ENCODE measurements around the gene GNB1L. TPM values are rescaled to one million over a fixed set of nuclear protein-coding genes. Genes with fewer than 3 reads are reported as not detected.

The GNB1L gene
- total RNA-seq, 1 donor from 2014 or later: 5.0 TPM

DNA sequence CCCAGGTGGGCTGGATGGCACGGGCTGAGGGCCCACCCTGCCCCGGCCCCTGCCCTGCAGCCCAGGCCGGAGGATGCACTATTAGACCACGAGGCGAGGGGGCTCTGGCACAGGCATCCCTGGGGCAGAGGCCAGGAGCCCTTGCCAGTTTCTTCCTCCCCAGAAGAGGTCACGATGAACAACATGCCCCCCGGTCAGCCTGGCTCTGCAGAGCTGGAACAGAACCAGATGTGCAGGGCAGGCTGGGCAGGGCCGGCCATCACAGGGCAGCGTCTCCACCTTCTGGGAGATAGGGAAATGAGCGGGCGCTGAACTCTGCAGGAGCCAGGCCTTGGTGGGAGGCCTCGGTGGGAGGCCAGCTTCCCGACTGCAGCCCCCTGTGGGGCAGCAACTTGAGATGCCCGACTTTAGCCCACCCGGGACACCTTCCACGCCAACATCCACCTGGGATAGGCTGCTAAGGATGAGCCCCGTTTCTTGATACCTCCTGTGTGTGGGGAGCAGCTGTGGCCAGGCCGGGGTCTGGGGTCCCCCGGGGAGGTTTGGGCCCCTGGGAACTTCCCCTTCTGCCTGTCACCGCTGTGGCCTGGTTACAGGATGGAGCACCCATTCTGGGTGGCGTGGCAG is 21.8 kb upstream of the GNB1L start:
- no peak for TF ChIP-seq CTCF (IDR thresholded peaks at IDR 0.05; ENCODE audit: partially characterized antibody, unreplicated experiment)
- no peaks in the 10 kb centered on the region for H3K27me3 Mint-ChIP-seq (ENCODE audit: unreplicated experiment)
- peaks cover 2% of the 10 kb centered on the region for H3K9me3 Mint-ChIP-seq (ENCODE audit: unreplicated experiment)
- H3K4me3 Mint-ChIP-seq (ENCODE audit: unreplicated experiment): no peak overlapping the region
- peak; percentile 11 for DNase-seq
- no peaks in the 10 kb centered on the region for H3K36me3 Mint-ChIP-seq (ENCODE audit: unreplicated experiment)
- H3K4me1 Mint-ChIP-seq (ENCODE audit: low read depth, unreplicated experiment): peaks cover 4% of the 10 kb centered on the region
- no peak overlapping the region for H3K27ac Mint-ChIP-seq (ENCODE audit: unreplicated experiment)

- DNase-seq: peak; percentile 10
- no peak overlapping the region for H3K27ac Mint-ChIP-seq (ENCODE audit: unreplicated experiment)
- H3K9me3 Mint-ChIP-seq (ENCODE audit: unreplicated experiment): peaks cover 2% of the 10 kb centered on the region
- H3K27me3 Mint-ChIP-seq (ENCODE audit: unreplicated experiment): no peaks in the 10 kb centered on the region
- H3K4me3 Mint-ChIP-seq (ENCODE audit: unreplicated experiment): no peak overlapping the region
- H3K36me3 Mint-ChIP-seq (ENCODE audit: unreplicated experiment): no peaks in the 10 kb centered on the region
- TF ChIP-seq CTCF (IDR thresholded peaks at IDR 0.05; ENCODE audit: partially characterized antibody, unreplicated experiment): no peak
- no peaks in the 10 kb centered on the region for H3K4me1 Mint-ChIP-seq (ENCODE audit: low read depth, unreplicated experiment)
Measured at GRCh38 chr22:19875531-19876313, 21.0 kb upstream of the GNB1L start.

DNA sequence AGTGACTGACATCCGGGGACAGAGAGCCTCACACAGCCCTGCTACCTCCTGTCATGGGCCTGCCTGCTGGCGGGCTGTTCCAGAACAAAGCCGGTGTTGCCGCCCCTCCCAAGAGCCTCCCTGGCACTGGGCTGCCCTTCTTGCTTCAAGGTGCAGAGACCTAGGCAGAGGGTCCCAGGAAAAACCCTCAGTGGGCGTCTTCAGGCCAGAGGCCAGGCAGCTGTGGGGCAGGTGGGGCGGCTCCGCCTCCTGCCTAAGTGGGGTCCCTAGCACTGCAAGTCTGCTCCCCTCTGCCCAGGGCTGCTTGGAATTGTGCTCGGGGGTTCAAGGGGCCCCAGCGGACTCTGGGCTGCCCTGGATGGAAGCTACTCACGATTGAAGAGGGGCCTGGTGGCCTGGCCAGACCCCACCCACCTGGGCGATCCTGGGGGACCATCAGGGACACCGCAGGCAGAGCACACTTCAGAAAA is 20.4 kb upstream of the GNB1L start:
- Mint-ChIP-seq H3K4me3 (ENCODE audit: unreplicated experiment) (no peak overlapping the region), H3K36me3 (ENCODE audit: unreplicated experiment) (no peaks in the 10 kb centered on the region), H3K27me3 (ENCODE audit: unreplicated experiment) (no peaks in the 10 kb centered on the region), H3K27ac (ENCODE audit: unreplicated experiment) (no peak overlapping the region), H3K9me3 (ENCODE audit: unreplicated experiment) (peaks cover 2% of the 10 kb centered on the region), H3K4me1 (ENCODE audit: low read depth, unreplicated experiment) (no peaks in the 10 kb centered on the region)
- DNase-seq: peak; percentile 23
- TF ChIP-seq CTCF (IDR thresholded peaks at IDR 0.05; ENCODE audit: partially characterized antibody, unreplicated experiment): no peak

DNA sequence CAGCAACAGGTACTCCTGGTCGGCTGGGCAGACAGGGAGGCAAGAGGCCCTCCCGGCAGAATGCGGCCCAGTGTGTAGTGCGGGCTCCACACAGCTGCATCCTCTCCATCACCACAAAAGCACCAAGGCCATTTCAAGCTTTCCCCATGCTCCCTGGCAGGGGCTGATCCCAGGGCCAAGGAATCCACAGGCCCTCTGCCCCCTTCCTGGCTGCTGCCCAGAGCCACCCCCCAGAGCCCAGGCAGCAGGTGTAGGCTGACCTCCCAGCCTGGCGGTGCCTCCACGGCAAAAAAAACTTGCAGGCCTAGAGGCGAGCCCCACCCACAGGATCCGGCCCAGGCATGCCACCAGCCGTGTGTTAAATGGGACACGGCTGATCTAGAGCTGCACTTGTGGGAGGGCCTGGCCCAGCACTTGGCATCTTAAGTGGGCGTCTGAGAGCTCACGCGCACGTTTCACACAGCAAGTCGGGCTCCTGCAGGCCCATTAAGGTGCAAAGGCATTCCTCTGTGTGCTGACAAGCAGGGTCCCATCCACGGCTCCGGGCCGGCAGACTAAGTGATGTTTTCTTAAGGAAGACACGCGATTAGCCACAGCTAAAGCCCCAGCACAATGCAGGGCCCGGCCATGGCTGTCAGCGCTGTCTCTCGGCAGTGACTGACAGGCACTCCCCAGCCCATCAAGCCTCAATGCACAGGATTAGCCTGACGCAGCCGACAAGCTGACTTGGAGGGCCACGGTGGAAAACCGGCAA is 19.8 kb upstream of the GNB1L start:
- TF ChIP-seq CTCF (IDR thresholded peaks at IDR 0.05; ENCODE audit: partially characterized antibody, unreplicated experiment): no peak
- Mint-ChIP-seq H3K4me3 (ENCODE audit: unreplicated experiment) (no peak overlapping the region), H3K9me3 (ENCODE audit: unreplicated experiment) (peaks cover 2% of the 10 kb centered on the region), H3K4me1 (ENCODE audit: low read depth, unreplicated experiment) (no peaks in the 10 kb centered on the region), H3K27ac (ENCODE audit: unreplicated experiment) (no peak overlapping the region), H3K27me3 (ENCODE audit: unreplicated experiment) (no peaks in the 10 kb centered on the region), H3K36me3 (ENCODE audit: unreplicated experiment) (no peaks in the 10 kb centered on the region)
- DNase-seq: peak; percentile 28
